Glomerular visceral epithelial cell (primary cell): ENCODE measurements around the gene SSX2IP.
A peak's percentile ranks its signal among the peaks of the same experiment; 100 is the strongest.
"Not testable (repeated sequence)": the region's sequence is repeated elsewhere in the genome, so short reads cannot be mapped to it uniquely, and the experiment has no call there.

Experiments
- DNase-seq: peaks from one replicate; pipeline ENCODE4 v3.0.0-alpha.2; 2016; ENCODE audit errors: extremely low spot score

The SSX2IP gene

GRCh38 chr1:84690397-84691121 is at the start of gene SSX2IP:
TSS of gene SSX2IP (minus strand) at chr1:84690461. CDS start at chr1:84671219, 19,242 bp downstream.
- peak; percentile 98 for DNase-seq

- no peak for DNase-seq
These were observed 48.0 kb upstream of the SSX2IP start for GRCh38 chr1:84738237-84738636.

GRCh38 chr1:84737590-84737989 is 47.3 kb upstream of the SSX2IP start:
- DNase-seq: no peak

- DNase-seq: no peak
These were observed 46.7 kb upstream of the SSX2IP start for GRCh38 chr1:84736944-84737343.

GRCh38 chr1:84736445-84736844 is 46.2 kb upstream of the SSX2IP start:
- no peak for DNase-seq

- DNase-seq: no peak
These were observed 45.2 kb upstream of the SSX2IP start for GRCh38 chr1:84735483-84735882.

- DNase-seq: no peak
These were observed 42.3 kb upstream of the SSX2IP start for GRCh38 chr1:84732520-84732919.

- DNase-seq: no peak
These were observed 41.3 kb upstream of the SSX2IP start for GRCh38 chr1:84731519-84731918.

GRCh38 chr1:84727711-84728110 is 37.5 kb upstream of the SSX2IP start:
- not testable (repeated sequence) for DNase-seq

GRCh38 chr1:84726593-84727499 is 36.6 kb upstream of the SSX2IP start:
- no peak for DNase-seq

- no peak for DNase-seq
These were observed 34.0 kb upstream of the SSX2IP start for GRCh38 chr1:84724128-84724860.

GRCh38 chr1:84722794-84723193 is 32.5 kb upstream of the SSX2IP start:
- no peak for DNase-seq

- not testable (repeated sequence) for DNase-seq
These were observed 31.6 kb upstream of the SSX2IP start for GRCh38 chr1:84721872-84722271.

- DNase-seq: no peak
These were observed 30.9 kb upstream of the SSX2IP start for GRCh38 chr1:84721152-84721551.

- DNase-seq: peak; percentile 18
These were observed 30.0 kb upstream of the SSX2IP start for GRCh38 chr1:84720221-84720780.

- no peak for DNase-seq
These were observed 29.4 kb upstream of the SSX2IP start for GRCh38 chr1:84719543-84720217.

GRCh38 chr1:84715342-84716019 is 25.2 kb upstream of the SSX2IP start:
- no peak for DNase-seq

- DNase-seq: no peak
These were observed 22.1 kb upstream of the SSX2IP start for GRCh38 chr1:84712276-84712874.

GRCh38 chr1:84711869-84712268 is 21.6 kb upstream of the SSX2IP start:
- DNase-seq: no peak

GRCh38 chr1:84711121-84711520 is 20.9 kb upstream of the SSX2IP start:
- no peak for DNase-seq
